ENCODE measurements around the gene EFHD1. TPM values are rescaled to one million over a fixed set of nuclear protein-coding genes. Genes with fewer than 3 reads are reported as not detected.

EFHD1 gene
- total and polyA plus RNA-seq, 2 donors: 1.4 to 22.1 TPM

DNA sequence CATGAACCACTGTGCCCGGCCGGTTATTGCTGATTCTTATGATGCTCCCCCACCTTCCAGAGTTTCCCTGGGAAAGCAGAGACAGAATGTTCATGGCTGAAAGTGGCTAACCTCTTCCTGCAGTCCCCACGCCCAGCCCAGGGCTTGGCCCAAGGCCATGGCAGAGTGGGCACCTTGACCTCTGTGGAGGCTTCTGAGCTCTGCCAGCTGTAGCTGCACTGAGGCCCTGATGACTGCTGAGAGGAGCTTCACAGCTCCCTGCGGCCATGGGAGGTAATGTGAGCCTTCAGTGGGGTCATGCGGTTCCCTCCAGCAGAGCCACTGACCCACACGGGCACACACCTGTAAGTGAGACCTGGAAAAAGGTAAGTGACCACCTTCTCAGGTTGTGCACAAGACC, 13.3 kb downstream of the EFHD1 start:
- H3K4me1 ChIP-seq (ENCODE audit: insufficient read depth): no peaks in the 10 kb centered on the region
- WGBS: 84% methylated on average over 6 of the region's 6 CpGs
- H3K36me3 ChIP-seq (ENCODE audit: insufficient read depth): no peaks in the 10 kb centered on the region
- H3K4me3 ChIP-seq (ENCODE audit: low read depth, low read length): no peak overlapping the region
- DNase-seq (ENCODE audit: extremely low spot score): no peak
- no peak overlapping the region for H3K27ac ChIP-seq (ENCODE audit: low read depth)

GRCh38 chr2:232647261-232647660, 13.9 kb downstream of the EFHD1 start:
- Histone ChIP-seq H3K4me1 (ENCODE audit: insufficient read depth) (no peaks in the 10 kb centered on the region), H3K36me3 (ENCODE audit: insufficient read depth) (no peaks in the 10 kb centered on the region), H3K27ac (ENCODE audit: low read depth) (no peak overlapping the region), H3K4me3 (ENCODE audit: low read depth, low read length) (no peak overlapping the region)
- WGBS: 75% methylated on average over 8 of the region's 8 CpGs
- DNase-seq (ENCODE audit: extremely low spot score): no peak

GRCh38 chr2:232649033-232649432, 15.6 kb downstream of the EFHD1 start:
- H3K36me3 ChIP-seq (ENCODE audit: insufficient read depth): no peaks in the 10 kb centered on the region
- H3K4me3 ChIP-seq (ENCODE audit: low read depth, low read length): no peak overlapping the region
- H3K27ac ChIP-seq (ENCODE audit: low read depth): no peak overlapping the region
- 89% methylated on average over 11 of the region's 11 CpGs for WGBS
- H3K4me1 ChIP-seq (ENCODE audit: insufficient read depth): no peaks in the 10 kb centered on the region
- DNase-seq (ENCODE audit: extremely low spot score): no peak

GRCh38 chr2:232652505-232652851, 19.1 kb downstream of the EFHD1 start:
- Histone ChIP-seq H3K36me3 (ENCODE audit: insufficient read depth) (no peaks in the 10 kb centered on the region), H3K4me1 (ENCODE audit: insufficient read depth) (no peaks in the 10 kb centered on the region), H3K27ac (ENCODE audit: low read depth) (no peak overlapping the region), H3K4me3 (ENCODE audit: low read depth, low read length) (no peak overlapping the region)
- DNase-seq (ENCODE audit: extremely low spot score): no peak
- 60% methylated on average over 4 of the region's 4 CpGs for WGBS

DNA sequence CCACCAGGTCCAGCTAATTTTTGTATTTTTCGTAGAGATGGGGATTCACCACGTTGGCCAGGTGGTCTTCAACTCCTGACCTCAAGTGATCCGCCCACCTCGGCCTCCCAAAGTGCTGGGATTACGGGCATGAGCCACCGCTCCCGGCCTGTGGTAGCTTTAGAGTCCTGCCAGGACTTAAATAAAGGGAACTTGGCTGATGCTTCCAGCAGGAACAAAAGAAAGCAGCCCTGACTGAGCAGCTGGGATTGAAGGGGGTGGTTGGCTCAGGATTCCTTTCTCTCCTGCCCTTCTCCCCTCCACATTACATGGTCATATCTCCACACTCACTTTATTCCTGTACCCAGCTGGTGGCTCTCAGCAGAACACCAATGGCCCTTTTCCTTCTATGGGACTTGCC, 20.0 kb downstream of the EFHD1 start:
- 91% methylated on average over 7 of the region's 7 CpGs for WGBS
- no peak overlapping the region for H3K27ac ChIP-seq (ENCODE audit: low read depth)

GRCh38 chr2:232655392-232655791, 22.0 kb downstream of the EFHD1 start:
- no peak for DNase-seq (ENCODE audit: extremely low spot score)
- Histone ChIP-seq H3K36me3 (ENCODE audit: insufficient read depth) (no peaks in the 10 kb centered on the region), H3K4me3 (ENCODE audit: low read depth, low read length) (no peak overlapping the region), H3K4me1 (ENCODE audit: insufficient read depth) (no peaks in the 10 kb centered on the region), H3K27ac (ENCODE audit: low read depth) (no peak overlapping the region)
- WGBS: 78% methylated on average over 6 of the region's 6 CpGs

More for the DNA sequence above, 20.0 kb downstream of the EFHD1 start:
- DNase-seq (ENCODE audit: extremely low spot score): no peak
- no peak overlapping the region for H3K4me3 ChIP-seq (ENCODE audit: low read depth, low read length)
- no peaks in the 10 kb centered on the region for H3K4me1 ChIP-seq (ENCODE audit: insufficient read depth)
- H3K36me3 ChIP-seq (ENCODE audit: insufficient read depth): no peaks in the 10 kb centered on the region

GRCh38 chr2:232658217-232658785, 24.9 kb downstream of the EFHD1 start:
- Histone ChIP-seq H3K4me1 (ENCODE audit: insufficient read depth) (no peaks in the 10 kb centered on the region), H3K4me3 (ENCODE audit: low read depth, low read length) (no peak overlapping the region), H3K36me3 (ENCODE audit: insufficient read depth) (no peaks in the 10 kb centered on the region), H3K27ac (ENCODE audit: low read depth) (no peak overlapping the region)
- DNase-seq (ENCODE audit: extremely low spot score): no peak
- 48% methylated on average over 7 of the region's 7 CpGs for WGBS

DNA sequence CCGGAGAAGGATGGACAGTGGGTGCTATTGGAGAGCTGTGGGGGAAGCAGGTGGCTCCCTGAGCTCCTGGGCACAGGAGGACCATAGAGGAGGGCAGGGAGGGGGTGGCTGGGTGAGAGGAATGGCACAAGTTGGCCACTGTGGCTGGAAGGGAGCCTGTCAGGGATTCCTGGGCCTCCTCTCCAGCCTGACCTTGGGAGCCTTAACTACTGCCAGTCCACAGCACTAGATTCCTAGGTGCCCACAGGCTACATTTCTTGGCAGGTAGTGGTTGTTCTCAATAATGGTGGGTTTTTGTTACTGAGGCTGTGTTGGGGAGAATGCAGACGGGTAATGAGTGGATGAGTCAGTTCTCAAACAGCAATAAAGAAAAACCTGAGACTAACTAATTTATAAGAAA, 26.0 kb downstream of the EFHD1 start:
- Histone ChIP-seq H3K4me3 (ENCODE audit: low read depth, low read length) (no peak overlapping the region), H3K27ac (ENCODE audit: low read depth) (no peak overlapping the region), H3K36me3 (ENCODE audit: insufficient read depth) (no peaks in the 10 kb centered on the region), H3K4me1 (ENCODE audit: insufficient read depth) (no peaks in the 10 kb centered on the region)
- no peak for DNase-seq (ENCODE audit: extremely low spot score)
- 79% methylated on average over 2 of the region's 2 CpGs for WGBS

DNA sequence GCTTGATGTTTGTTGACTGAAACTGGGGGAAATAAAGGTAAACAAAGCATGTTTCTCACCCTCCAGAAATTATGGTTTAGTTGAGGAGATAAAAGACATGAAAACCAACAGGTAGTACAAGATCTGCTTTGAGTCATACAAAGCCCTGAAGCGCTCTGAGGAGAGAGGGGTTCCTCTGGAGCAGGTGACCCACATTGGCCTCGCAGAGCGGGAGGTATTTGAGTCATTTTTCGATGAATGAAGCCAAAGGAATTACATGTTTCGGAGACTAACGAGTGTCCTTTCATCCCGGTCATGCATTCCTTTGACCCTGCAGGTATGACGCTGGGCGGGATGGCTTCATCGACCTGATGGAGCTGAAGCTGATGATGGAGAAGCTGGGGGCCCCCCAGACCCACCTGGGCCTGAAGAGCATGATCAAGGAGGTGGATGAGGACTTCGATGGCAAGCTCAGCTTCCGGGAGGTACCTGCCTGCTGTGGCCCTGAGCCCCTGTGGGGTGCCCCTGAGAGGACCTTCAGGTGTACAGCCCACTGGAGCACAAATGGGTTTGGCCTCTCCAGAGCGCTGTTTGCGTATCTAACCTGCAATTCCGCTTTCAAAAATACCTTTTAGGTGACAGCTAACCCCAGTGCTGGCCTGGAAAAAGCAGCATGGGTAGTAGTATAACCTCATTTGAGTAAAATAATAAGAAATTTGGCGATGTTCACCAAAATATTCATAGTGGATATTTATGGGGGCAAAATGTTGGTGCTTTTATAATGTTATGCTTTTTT, 29.3 kb downstream of the EFHD1 start:
- H3K36me3 ChIP-seq (ENCODE audit: insufficient read depth): no peaks in the 10 kb centered on the region
- no peak for DNase-seq (ENCODE audit: extremely low spot score)
- H3K4me3 ChIP-seq (ENCODE audit: low read depth, low read length): no peak overlapping the region
- H3K27ac ChIP-seq (ENCODE audit: low read depth): no peak overlapping the region
- no peaks in the 10 kb centered on the region for H3K4me1 ChIP-seq (ENCODE audit: insufficient read depth)
- 93% methylated on average over 16 of the region's 16 CpGs for WGBS

GRCh38 chr2:232666051-232666805, 32.8 kb downstream of the EFHD1 start:
- DNase-seq (ENCODE audit: extremely low spot score): no peak
- H3K4me3 ChIP-seq (ENCODE audit: low read depth, low read length): no peak overlapping the region
- WGBS: 85% methylated on average over 7 of the region's 7 CpGs
- no peak overlapping the region for H3K27ac ChIP-seq (ENCODE audit: low read depth)
- no peaks in the 10 kb centered on the region for H3K4me1 ChIP-seq (ENCODE audit: insufficient read depth)
- H3K36me3 ChIP-seq (ENCODE audit: insufficient read depth): no peaks in the 10 kb centered on the region

DNA sequence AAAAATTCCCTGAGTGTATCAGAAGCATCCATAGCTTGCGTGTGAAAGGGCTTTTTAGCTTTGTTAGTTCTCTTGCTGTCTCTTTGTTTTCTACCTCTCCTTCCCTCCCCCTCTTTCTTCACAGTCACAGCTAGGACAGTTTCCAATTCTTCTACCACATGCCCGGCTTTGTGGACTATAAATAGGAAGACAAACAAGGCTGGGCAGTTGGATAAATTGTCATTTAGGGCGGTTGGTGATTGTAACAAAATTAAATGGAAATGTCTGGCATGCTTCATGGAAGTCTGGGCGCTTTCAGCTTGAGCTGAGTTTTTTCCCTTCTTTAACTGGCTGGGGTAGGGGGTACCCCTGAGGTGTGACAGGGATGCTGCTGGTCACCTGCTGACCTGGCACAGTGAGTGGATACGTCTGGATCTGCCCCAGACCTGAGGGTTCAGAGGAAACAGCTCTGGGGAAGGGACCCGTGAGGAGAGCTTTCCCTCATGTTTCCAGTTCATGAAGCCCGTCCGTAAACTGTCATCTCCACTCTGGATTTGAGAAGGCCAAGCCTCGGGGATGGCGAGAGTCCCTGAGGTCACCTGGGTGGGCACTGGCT, 34.7 kb downstream of the EFHD1 start:
- H3K4me1 ChIP-seq (ENCODE audit: insufficient read depth): no peaks in the 10 kb centered on the region
- 83% methylated on average over 10 of the region's 10 CpGs for WGBS
- no peak overlapping the region for H3K27ac ChIP-seq (ENCODE audit: low read depth)

GRCh38 chr2:232668805-232669444, 35.5 kb downstream of the EFHD1 start:
- H3K4me1 ChIP-seq (ENCODE audit: insufficient read depth): no peaks in the 10 kb centered on the region
- H3K36me3 ChIP-seq (ENCODE audit: insufficient read depth): no peaks in the 10 kb centered on the region
- DNase-seq (ENCODE audit: extremely low spot score): no peak
- no peak overlapping the region for H3K27ac ChIP-seq (ENCODE audit: low read depth)
- no peak overlapping the region for H3K4me3 ChIP-seq (ENCODE audit: low read depth, low read length)
- WGBS: 57% methylated on average over 17 of the region's 17 CpGs

More for the DNA sequence above, 34.7 kb downstream of the EFHD1 start:
- H3K4me3 ChIP-seq (ENCODE audit: low read depth, low read length): no peak overlapping the region
- no peaks in the 10 kb centered on the region for H3K36me3 ChIP-seq (ENCODE audit: insufficient read depth)
- no peak for DNase-seq (ENCODE audit: extremely low spot score)

DNA sequence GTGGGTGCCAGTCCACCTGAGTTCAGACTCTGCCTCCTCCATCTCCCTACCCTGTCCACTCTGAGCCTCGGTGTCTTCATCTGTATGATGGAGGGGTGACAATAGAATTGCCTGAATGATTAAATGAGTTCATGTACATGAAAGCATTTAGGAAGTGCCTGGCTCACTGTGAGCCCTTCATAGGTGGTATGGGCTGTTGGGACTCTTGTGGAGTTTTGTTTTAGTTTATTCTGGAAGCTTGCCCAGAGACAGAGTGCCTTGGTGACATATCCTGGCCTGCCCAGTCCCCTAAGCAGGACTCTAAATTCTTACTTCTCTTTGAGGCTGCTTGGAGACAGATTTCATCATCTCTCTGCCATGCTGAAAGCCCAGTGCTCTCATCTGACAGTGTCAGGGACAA, 39.2 kb downstream of the EFHD1 start:
- Histone ChIP-seq H3K27ac (ENCODE audit: low read depth) (no peak overlapping the region), H3K4me3 (ENCODE audit: low read depth, low read length) (no peak overlapping the region), H3K36me3 (ENCODE audit: insufficient read depth) (no peaks in the 10 kb centered on the region), H3K4me1 (ENCODE audit: insufficient read depth) (no peaks in the 10 kb centered on the region)
- WGBS: 79% methylated on average over 1 of the region's 1 CpG
- no peak for DNase-seq (ENCODE audit: extremely low spot score)

All from urinary bladder (tissue), 4 donors.